Testis (tissue), 2 donors: ENCODE measurements around the gene NAPEPLD.

ENCODE experiments used
- CTCF ChIP-seq, 3 experiments: fragments of 450-650 bp in 2 of 3; fragments of 200-600 bp in 1 of 3; sonication (generic) in 1 of 3; IDR thresholded peaks; one replicate each; pipeline ENCODE4 v1.5.1; 2016 to 2019; ENCODE audit warnings: antibody characterized with exemption in 3 of 3, mild to moderate bottlenecking in 2 of 3, moderate library complexity in 1 of 3
- POLR2A ChIP-seq: fragments of 450-650 bp; IDR thresholded peaks from one replicate; pipeline ENCODE4 v1.6.1; 2017; ENCODE audit warnings: antibody characterized with exemption, mild to moderate bottlenecking, moderate library complexity

GRCh38 chr7:103106005-103106702, 42.7 kb downstream of the NAPEPLD start:
- TF ChIP-seq CTCF (IDR thresholded peaks at IDR 0.05) (no peak), POLR2A (no peak)
